ENCODE measurements around the gene JOSD2. TPM values are rescaled to one million over a fixed set of nuclear protein-coding genes. Genes with fewer than 3 reads are reported as not detected.

JOSD2 gene
- total and polyA plus RNA-seq, 9 of the 15 experiments (the other 6 are each of a cell fraction or from before 2014, with no cell fraction given): 0.06 to 14.4 (median 3.1) TPM

DNA sequence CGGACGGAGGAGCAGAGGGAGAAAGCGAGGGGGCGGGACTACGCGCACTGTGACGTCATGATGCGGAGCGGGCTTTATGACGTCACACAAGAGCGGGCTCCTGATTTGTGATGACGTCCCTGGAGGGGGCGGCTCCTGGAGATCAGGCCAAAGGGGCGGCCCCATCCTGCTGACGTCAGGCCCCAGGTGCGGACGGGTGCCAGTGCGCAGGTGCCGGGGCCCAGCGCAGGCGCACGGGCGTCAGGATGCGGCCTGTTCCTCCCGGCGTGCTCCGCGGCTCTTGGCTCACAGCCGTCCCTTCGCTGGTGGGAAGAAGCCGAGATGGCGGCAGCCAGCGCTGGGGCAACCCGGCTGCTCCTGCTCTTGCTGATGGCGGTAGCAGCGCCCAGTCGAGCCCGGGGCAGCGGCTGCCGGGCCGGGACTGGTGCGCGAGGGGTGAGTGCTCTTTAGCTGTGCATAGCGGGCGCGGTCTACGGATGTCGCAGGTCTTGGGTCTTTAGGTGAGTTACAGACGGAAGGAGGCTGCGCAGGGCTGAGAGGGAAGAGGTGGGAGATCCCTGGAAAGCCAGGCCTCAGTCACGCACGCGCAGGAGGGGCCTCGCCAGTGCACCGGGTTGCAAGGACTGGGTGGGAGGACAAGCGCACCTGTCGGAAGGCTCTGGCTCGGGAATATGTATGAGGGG, 34.6 kb downstream of the JOSD2 start, which contains the start of the genes EMC10 and GARIN5A (continued):
- TF ChIP-seq, protein P1, sequence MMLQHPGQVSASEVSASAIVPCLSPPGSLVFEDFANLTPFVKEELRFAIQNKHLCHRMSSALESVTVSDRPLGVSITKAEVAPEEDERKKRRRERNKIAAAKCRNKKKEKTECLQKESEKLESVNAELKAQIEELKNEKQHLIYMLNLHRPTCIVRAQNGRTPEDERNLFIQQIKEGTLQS (IDR thresholded peaks at IDR 0.05): peak; percentile 99
- TF ChIP-seq, protein P1 (CRISPR knock-in tag; conservative IDR thresholded peaks at IDR 0.05): no peak
- TF ChIP-seq NCOA2 (IDR thresholded peaks at IDR 0.05; ENCODE audit: partially characterized antibody in 2 of 2) (no peak), TFAP4 (CRISPR knock-in tag; IDR thresholded peaks at IDR 0.05; ENCODE audit: borderline replicate concordance) (peak; percentile 88), WHSC1 (IDR thresholded peaks at IDR 0.05; ENCODE audit: low read length) (no peak), NEUROD1 (IDR thresholded peaks at IDR 0.05; ENCODE audit: borderline replicate concordance, low read depth, low read length, partially characterized antibody) (no peak), DDX20 (tag; IDR thresholded peaks at IDR 0.05; ENCODE audit: low read depth) (no peak), MEIS2 (IDR thresholded peaks at IDR 0.05; ENCODE audit: partially characterized antibody) (peak; percentile 99), HMGN3 (IDR thresholded peaks at IDR 0.05; ENCODE audit: borderline replicate concordance, extremely low read depth, insufficient read length, low read depth, low read length) (peak; percentile 66), MEF2A (IDR thresholded peaks at IDR 0.05; ENCODE audit: control insufficient read depth, low read depth, low read length) (no peak), KLF16 (IDR thresholded peaks at IDR 0.05) (no peak), GTF2B (IDR thresholded peaks at IDR 0.05; ENCODE audit: extremely low read depth, insufficient read length) (no peak), PHF20 (IDR thresholded peaks at IDR 0.05; ENCODE audit: partially characterized antibody) (peak; percentile 63), CEBPG (CRISPR knock-in tag; IDR thresholded peaks at IDR 0.05) (0 out of 2 replicates have a peak, but pooled peaks have one; percentile 56), CEBPG (tag; conservative IDR thresholded peaks at IDR 0.05 in 1 of 2, IDR thresholded peaks at IDR 0.05 in 1 of 2) (no peak), NFXL1 (CRISPR knock-in tag; IDR thresholded peaks at IDR 0.05) (no peak), ASH1L (IDR thresholded peaks at IDR 0.05; ENCODE audit: borderline replicate concordance, low read depth, partially characterized antibody) (no peak), SMARCB1 (IDR thresholded peaks at IDR 0.05; ENCODE audit: insufficient read length, low read depth) (no peak), EGR1 (conservative IDR thresholded peaks at IDR 0.05) (peak; percentile 77), RBM39 (optimal IDR thresholded peaks at IDR 0.05; ENCODE audit: low read depth, low read length) (no peak), ARNT (IDR thresholded peaks at IDR 0.05) (no peak), KAT7 (CRISPR knock-in tag; IDR thresholded peaks at IDR 0.05; ENCODE audit: borderline replicate concordance) (0 out of 2 replicates have a peak, but pooled peaks have one; percentile 40), HCFC1 (IDR thresholded peaks at IDR 0.05; ENCODE audit: low read depth, low read length) (no peak), ZNF143 (CRISPR knock-in tag; IDR thresholded peaks at IDR 0.05) (peak; percentile 76)
- TF ChIP-seq, protein P2, sequence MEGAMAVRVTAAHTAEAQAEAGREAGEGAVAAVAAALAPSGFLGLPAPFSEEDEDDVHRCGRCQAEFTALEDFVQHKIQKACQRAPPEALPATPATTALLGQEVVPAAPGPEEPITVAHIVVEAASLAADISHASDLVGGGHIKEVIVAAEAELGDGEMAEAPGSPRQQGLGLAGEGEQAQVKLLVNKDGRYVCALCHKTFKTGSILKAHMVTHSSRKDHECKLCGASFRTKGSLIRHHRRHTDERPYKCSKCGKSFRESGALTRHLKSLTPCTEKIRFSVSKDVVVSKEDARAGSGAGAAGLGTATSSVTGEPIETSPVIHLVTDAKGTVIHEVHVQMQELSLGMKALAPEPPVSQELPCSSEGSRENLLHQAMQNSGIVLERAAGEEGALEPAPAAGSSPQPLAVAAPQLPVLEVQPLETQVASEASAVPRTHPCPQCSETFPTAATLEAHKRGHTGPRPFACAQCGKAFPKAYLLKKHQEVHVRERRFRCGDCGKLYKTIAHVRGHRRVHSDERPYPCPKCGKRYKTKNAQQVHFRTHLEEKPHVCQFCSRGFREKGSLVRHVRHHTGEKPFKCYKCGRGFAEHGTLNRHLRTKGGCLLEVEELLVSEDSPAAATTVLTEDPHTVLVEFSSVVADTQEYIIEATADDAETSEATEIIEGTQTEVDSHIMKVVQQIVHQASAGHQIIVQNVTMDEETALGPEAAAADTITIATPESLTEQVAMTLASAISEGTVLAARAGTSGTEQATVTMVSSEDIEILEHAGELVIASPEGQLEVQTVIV (CRISPR knock-in tag; IDR thresholded peaks at IDR 0.05; ENCODE audit: borderline replicate concordance): no peak
